Measurements from ENCODE around the gene ABCA7. TPM values are rescaled to one million over a fixed set of nuclear protein-coding genes. Genes with fewer than 3 reads are reported as not detected.

Gene ABCA7
- total and polyA plus RNA-seq, 2 of the 13 experiments (the other 11 are each of a cell fraction or from before 2014, with no cell fraction given): 4.4 to 32.4 TPM

- DNase-seq (ENCODE audit: low spot score) (no peak), ATAC-seq (no peak), FAIRE-seq (no peak)
- H3K4me2 ChIP-seq (ENCODE audit: low read depth, low read length): no peak overlapping the region
- POLR2A ChIA-PET: no interaction called here
- peaks cover 19% of the 10 kb centered on the region for H4K20me1 ChIP-seq (ENCODE audit: insufficient read depth, low read length)
- in situ Hi-C loops (cut with HindIII; ENCODE audit: extremely low pct_ligation_motif_present, low pct_unique_long_range_greater_than_20kb): no loop called here
- H3K4me3 ChIP-seq (replicated peaks in 1 of 3; ENCODE audit: insufficient read depth in 1 of 3, low read depth in 2 of 3, low read length in 3 of 3): no peak overlapping the region
- peaks cover 33% of the 10 kb centered on the region for H3K4me1 ChIP-seq (ENCODE audit: insufficient read depth, low read length)
- peaks cover 45% of the 10 kb centered on the region for H3K79me2 ChIP-seq (ENCODE audit: insufficient read depth, low read length)
- no TSS peak for BruUV-seq (replicated peaks)
- peaks cover 15 to 18% of the 10 kb centered on the region in 2 experiments; a peak in 3 of 5 replicates for H3K36me3 ChIP-seq (replicated peaks in 1 of 2; ENCODE audit: control insufficient read depth in 1 of 2, insufficient read depth in 2 of 2, low read length in 2 of 2)
- WGBS (ENCODE audit: low lambda C conversion rate): 96% methylated on average over 29 of the region's 49 CpGs
- H3K9me3 ChIP-seq (ENCODE audit: low read length): no peaks in the 10 kb centered on the region
- intact Hi-C loops (cut with micrococcal nuclease; ENCODE audit: unreplicated experiment): no loop called here
- no peak overlapping the region for H2AFZ ChIP-seq (ENCODE audit: low read length)
- H3K9ac ChIP-seq (ENCODE audit: insufficient read depth, low read depth, low read length): no peak overlapping the region
- H3K27ac ChIP-seq (ENCODE audit: extremely low read length, insufficient read depth, low read length): no peak overlapping the region
- CTCF ChIA-PET (ENCODE audit: low intra/inter-chr PET ratio, low total read pairs): no interaction called here
- no peaks in the 10 kb centered on the region for H3K27me3 ChIP-seq (ENCODE audit: control insufficient read depth in 1 of 2, insufficient read depth in 2 of 2, low read length in 2 of 2)
- no peak for TF ChIP-seq ZNF160 (CRISPR knock-in tag; IDR thresholded peaks at IDR 0.05)
- TF ChIP-seq AGO2 (optimal IDR thresholded peaks at IDR 0.05; ENCODE audit: low read depth, low read length): peak; percentile 51
- peak; percentile 57; the same call in 1 of the 2 replicates for TF ChIP-seq AKAP8 (CRISPR knock-in tag; IDR thresholded peaks at IDR 0.05)
These were observed 25.5 kb upstream of the ABCA7 start for GRCh38 chr19:1014161-1015060.

GRCh38 chr19:1015061-1015781 lies 24.7 kb upstream of the ABCA7 start:
- no peak overlapping the region for H3K4me2 ChIP-seq (ENCODE audit: low read depth, low read length)
- no peaks in the 10 kb centered on the region for H3K9me3 ChIP-seq (ENCODE audit: low read length)
- no peak overlapping the region for H3K27ac ChIP-seq (ENCODE audit: extremely low read length, insufficient read depth, low read length)
- 94% methylated on average over 9 of the region's 29 CpGs for WGBS (ENCODE audit: low lambda C conversion rate)
- H4K20me1 ChIP-seq (ENCODE audit: insufficient read depth, low read length): peaks cover 27% of the 10 kb centered on the region
- no peak overlapping the region for H3K9ac ChIP-seq (ENCODE audit: insufficient read depth, low read depth, low read length)
- H2AFZ ChIP-seq (ENCODE audit: low read length): no peak overlapping the region
- FAIRE-seq (no peak), ATAC-seq (no peak), DNase-seq (ENCODE audit: low spot score) (no peak)
- intact Hi-C loops (cut with micrococcal nuclease; ENCODE audit: unreplicated experiment) (no loop called here), in situ Hi-C loops (cut with HindIII; ENCODE audit: extremely low pct_ligation_motif_present, low pct_unique_long_range_greater_than_20kb) (no loop called here)
- no TSS peak for BruUV-seq (replicated peaks)
- peaks cover 36% of the 10 kb centered on the region for H3K4me1 ChIP-seq (ENCODE audit: insufficient read depth, low read length)
- CTCF ChIA-PET (ENCODE audit: low intra/inter-chr PET ratio, low total read pairs): no interaction called here
- POLR2A ChIA-PET: interaction anchor here (1.2 kb wide), 1 partner anchor 12 kb away, joined by 4 read pairs; no protein-coding TSS in a partner anchor
- TF ChIP-seq RBFOX2 (IDR thresholded peaks at IDR 0.05; ENCODE audit: low read depth, low read length) (peak; percentile 70), HNRNPH1 (optimal IDR thresholded peaks at IDR 0.05; ENCODE audit: low read depth, low read length) (no peak), AGO2 (optimal IDR thresholded peaks at IDR 0.05; ENCODE audit: low read depth, low read length) (peak; percentile 14)
- H3K4me3 ChIP-seq (replicated peaks in 1 of 3; ENCODE audit: insufficient read depth in 1 of 3, low read depth in 2 of 3, low read length in 3 of 3): no peak overlapping the region
- H3K27me3 ChIP-seq (ENCODE audit: control insufficient read depth in 1 of 2, insufficient read depth in 2 of 2, low read length in 2 of 2): no peaks in the 10 kb centered on the region
- peaks cover 15 to 18% of the 10 kb centered on the region in 2 experiments; a peak in 3 of 5 replicates for H3K36me3 ChIP-seq (replicated peaks in 1 of 2; ENCODE audit: control insufficient read depth in 1 of 2, insufficient read depth in 2 of 2, low read length in 2 of 2)
- H3K79me2 ChIP-seq (ENCODE audit: insufficient read depth, low read length): peaks cover 53% of the 10 kb centered on the region

Data from HepG2 (cell line).